ENCODE results near the gene RALGPS2.

- TF ChIP-seq POLR2A (IDR thresholded peaks at IDR 0.05): no peak
- no peak for TF ChIP-seq POLR2AphosphoS5 (IDR thresholded peaks at IDR 0.05)
- TF ChIP-seq, protein P1, sequence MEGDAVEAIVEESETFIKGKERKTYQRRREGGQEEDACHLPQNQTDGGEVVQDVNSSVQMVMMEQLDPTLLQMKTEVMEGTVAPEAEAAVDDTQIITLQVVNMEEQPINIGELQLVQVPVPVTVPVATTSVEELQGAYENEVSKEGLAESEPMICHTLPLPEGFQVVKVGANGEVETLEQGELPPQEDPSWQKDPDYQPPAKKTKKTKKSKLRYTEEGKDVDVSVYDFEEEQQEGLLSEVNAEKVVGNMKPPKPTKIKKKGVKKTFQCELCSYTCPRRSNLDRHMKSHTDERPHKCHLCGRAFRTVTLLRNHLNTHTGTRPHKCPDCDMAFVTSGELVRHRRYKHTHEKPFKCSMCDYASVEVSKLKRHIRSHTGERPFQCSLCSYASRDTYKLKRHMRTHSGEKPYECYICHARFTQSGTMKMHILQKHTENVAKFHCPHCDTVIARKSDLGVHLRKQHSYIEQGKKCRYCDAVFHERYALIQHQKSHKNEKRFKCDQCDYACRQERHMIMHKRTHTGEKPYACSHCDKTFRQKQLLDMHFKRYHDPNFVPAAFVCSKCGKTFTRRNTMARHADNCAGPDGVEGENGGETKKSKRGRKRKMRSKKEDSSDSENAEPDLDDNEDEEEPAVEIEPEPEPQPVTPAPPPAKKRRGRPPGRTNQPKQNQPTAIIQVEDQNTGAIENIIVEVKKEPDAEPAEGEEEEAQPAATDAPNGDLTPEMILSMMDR (IDR thresholded peaks at IDR 0.05): no peak
Observed at GRCh38 chr1:178752891-178753290, 27.8 kb downstream of the RALGPS2 start.
